Left lobe of liver (tissue), 2 donors: Measurements from ENCODE around the gene ZNF43. TPM values are rescaled to one million over a fixed set of nuclear protein-coding genes. Genes with fewer than 3 reads are reported as not detected.
"Not testable (repeated sequence)": the region's sequence is repeated elsewhere in the genome, so short reads cannot be mapped to it uniquely, and the experiment has no call there.

ENCODE experiments used
- ATAC-seq: fragments of 200-7000 bp; cut with Tn5 transposase; one replicate; pipeline ENCODE4 v1.9.1; 2020; ENCODE audit warnings: mild to moderate bottlenecking, moderate library complexity
- DNase-seq: peaks from one replicate; pipeline ENCODE4 v3.0.0-alpha.2; 2020; ENCODE audit warnings: low spot score
- total RNA-seq: library from RNA; stranded (reverse); gene quantifications from one replicate; pipeline ENCODE4 v1.2.1, GENCODE V29; 2021
- donor health status: DM: no; HTN: no; CAD: no; lungs with moderate emphysema.
- donor health status: DM: no; HTN: yes; CAD: no.

The ZNF43 gene
- 0.60 TPM for total RNA-seq

- ATAC-seq, result peak; percentile 92
- peak; percentile 83 for DNase-seq
Observed at GRCh38 chr19:21835810-21836444, at the start of gene ZNF43. Gene ZNF43 (minus strand): TSS chr19:21836182. CDS start chr19:21836038, 144 bp downstream.

GRCh38 chr19:21885516-21885915 lies 49.5 kb upstream of the ZNF43 start:
- ATAC-seq, DNase-seq: not testable (repeated sequence)

GRCh38 chr19:21884786-21885185 lies 48.8 kb upstream of the ZNF43 start:
- ATAC-seq, result not testable (repeated sequence)

GRCh38 chr19:21883516-21883915 lies 47.5 kb upstream of the ZNF43 start:
- no peak for DNase-seq

More at GRCh38 chr19:21884786-21885185, 48.8 kb upstream of the ZNF43 start:
- DNase-seq, result not testable (repeated sequence)

GRCh38 chr19:21880761-21881160 lies 44.8 kb upstream of the ZNF43 start:
- not testable (repeated sequence) for DNase-seq, ATAC-seq

More at GRCh38 chr19:21883516-21883915, 47.5 kb upstream of the ZNF43 start:
- ATAC-seq, result no peak

- DNase-seq (no peak), ATAC-seq (no peak)
Observed at GRCh38 chr19:21878646-21879045, 42.7 kb upstream of the ZNF43 start.

- ATAC-seq, result no peak
- no peak for DNase-seq
Observed at GRCh38 chr19:21877976-21878375, 42.0 kb upstream of the ZNF43 start.

- not testable (repeated sequence) for DNase-seq, ATAC-seq
Observed at GRCh38 chr19:21876608-21877007, 40.6 kb upstream of the ZNF43 start.

- DNase-seq (no peak), ATAC-seq (no peak)
Observed at GRCh38 chr19:21856773-21857514, 21.0 kb upstream of the ZNF43 start.

GRCh38 chr19:21851596-21852345 lies 15.8 kb upstream of the ZNF43 start:
- DNase-seq, result peak; percentile 77
- peak; percentile 94 for ATAC-seq

GRCh38 chr19:21850656-21851255 lies 14.8 kb upstream of the ZNF43 start:
- DNase-seq, result no peak

GRCh38 chr19:21848706-21849105 lies 12.7 kb upstream of the ZNF43 start:
- ATAC-seq (no peak), DNase-seq (no peak)

More at GRCh38 chr19:21850656-21851255, 14.8 kb upstream of the ZNF43 start:
- ATAC-seq, result no peak

GRCh38 chr19:21843081-21843480 lies 7.1 kb upstream of the ZNF43 start:
- DNase-seq, result no peak
- ATAC-seq, result no peak

- ATAC-seq (no peak), DNase-seq (no peak)
Observed at GRCh38 chr19:21841488-21842097, 5.6 kb upstream of the ZNF43 start.

GRCh38 chr19:21841081-21841480 lies 5.1 kb upstream of the ZNF43 start:
- no peak for ATAC-seq
- no peak for DNase-seq

GRCh38 chr19:21839976-21840375 lies 4.0 kb upstream of the ZNF43 start:
- DNase-seq (no peak), ATAC-seq (no peak)

GRCh38 chr19:21838646-21839045 lies 2.7 kb upstream of the ZNF43 start:
- no peak for DNase-seq

GRCh38 chr19:21835429-21835809 lies 563 bp downstream of the ZNF43 start:
- ATAC-seq (no peak), DNase-seq (no peak)

More at GRCh38 chr19:21838646-21839045, 2.7 kb upstream of the ZNF43 start:
- ATAC-seq, result no peak

- no peak for DNase-seq
- no peak for ATAC-seq
Observed at GRCh38 chr19:21833733-21834132, 2.2 kb downstream of the ZNF43 start.

- DNase-seq (no peak), ATAC-seq (no peak)
Observed at GRCh38 chr19:21824679-21825078, 11.3 kb downstream of the ZNF43 start.

GRCh38 chr19:21823224-21823623 lies 12.8 kb downstream of the ZNF43 start:
- DNase-seq (no peak), ATAC-seq (no peak)
